Activated CD4-positive, alpha-beta T cell treated with anti-CD3 and anti-CD28 coated beads, Interleukin-2, amount 10 ng/mL, durations not matched to agents 7 days and 5 days (primary cell): Measurements from ENCODE around the gene HSPBAP1. TPM values are rescaled to one million over a fixed set of nuclear protein-coding genes. Genes with fewer than 3 reads are reported as not detected.

ENCODE experiments used
- CTCF ChIA-PET: fragments of 350-600 bp; sonication (Branson Sonifier 250); formaldehyde crosslinking; loops from one replicate; lab custom pipeline; 2021; ENCODE audit warnings: antibody characterized with exemption; lab: Charles Lee
- POLR2A ChIA-PET: fragments of 350-600 bp; sonication (Branson Sonifier 250); formaldehyde crosslinking; loops from one replicate; lab custom pipeline; 2021; ENCODE audit warnings: antibody characterized with exemption; lab: Charles Lee
- DNase-seq: peaks from one replicate; pipeline ENCODE4 v3.0.0-alpha.2; 2020
- H3K27ac Mint-ChIP-seq: one replicate; pipeline ENCODE4 v1.8.0; 2021; ENCODE audit warnings: mild to moderate bottlenecking, moderate library complexity, mixed read lengths
- H3K27me3 Mint-ChIP-seq: one replicate; pipeline ENCODE4 v1.8.0; 2021; ENCODE audit warnings: mixed read lengths
- H3K36me3 Mint-ChIP-seq: one replicate; pipeline ENCODE4 v1.8.0; 2021; ENCODE audit warnings: low read depth, mixed read lengths
- H3K4me1 Mint-ChIP-seq: one replicate; pipeline ENCODE4 v1.8.0; 2021; ENCODE audit warnings: mixed read lengths
- H3K4me3 Mint-ChIP-seq: one replicate; pipeline ENCODE4 v1.8.0; 2021; ENCODE audit warnings: mild to moderate bottlenecking, moderate library complexity, mixed read lengths
- H3K9me3 Mint-ChIP-seq: one replicate; pipeline ENCODE4 v1.8.0; 2021; ENCODE audit warnings: mixed read lengths
- total RNA-seq, 2 experiments: library from RNA; stranded (reverse); gene quantifications; one replicate each; pipeline ENCODE4 v1.2.3, GENCODE V29; 2021

HSPBAP1 gene
- total RNA-seq, 2 experiments from 2014 or later: 7.5 to 8.3 TPM

DNA sequence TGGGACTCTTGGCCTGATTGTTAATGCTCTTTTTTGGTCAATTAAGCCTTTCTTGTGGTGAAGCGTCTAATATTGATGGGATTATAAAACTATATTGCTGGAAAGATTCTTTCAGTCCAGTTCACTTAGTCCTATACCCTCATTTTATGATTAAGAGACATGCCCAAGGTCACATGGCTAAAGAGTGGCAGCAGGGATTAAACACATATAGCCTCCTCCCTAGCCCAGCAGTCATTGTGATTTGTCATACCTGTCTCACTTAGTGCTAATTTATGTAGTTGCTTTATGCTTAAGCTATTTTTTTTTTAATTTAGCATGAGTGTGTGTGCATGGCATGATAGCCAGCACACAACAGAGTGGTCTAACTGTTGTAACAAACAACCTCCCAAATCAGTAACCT lies 103.5 kb downstream of the HSPBAP1 start:
- peak overlapping the region; percentile 47 for H3K27ac Mint-ChIP-seq
- H3K9me3 Mint-ChIP-seq: no peaks in the 10 kb centered on the region
- no peak for DNase-seq
- ChIA-PET POLR2A (no interaction called here), CTCF (no interaction called here)
- peaks cover 42% of the 10 kb centered on the region for H3K4me1 Mint-ChIP-seq
- peaks cover 59% of the 10 kb centered on the region for H3K36me3 Mint-ChIP-seq
- no peak overlapping the region for H3K4me3 Mint-ChIP-seq
- no peaks in the 10 kb centered on the region for H3K27me3 Mint-ChIP-seq

Other genes with a start within 250 kb of the HSPBAP1 start
- 100 to 1,000 TPM; 172 to 186 TPM for gene PARP9, start 229.5 kb downstream of the HSPBAP1 start, total RNA-seq
- gene DTX3L, start 229.5 kb downstream of the HSPBAP1 start, total RNA-seq: 100 to 1,000 TPM; 162 to 189 TPM
- gene PARP15, start 216.2 kb downstream of the HSPBAP1 start, total RNA-seq: 10 to 100 TPM; 39.8 to 40.9 TPM
- 100 to 1,000 TPM; 147 to 158 TPM for gene PARP14, start 113.0 kb downstream of the HSPBAP1 start, total RNA-seq
- gene SLC49A4, start 1.2 kb upstream of the HSPBAP1 start, total RNA-seq: 1 to 10 TPM; 3.0 to 3.3 TPM
- not detected for gene SEMA5B, start 233.9 kb upstream of the HSPBAP1 start, total RNA-seq